Loucy (cell line): ENCODE results near the gene MRPL32.

Source experiments
- H2AFZ ChIP-seq: fragments of 200-600 bp; sonication (generic); 2 replicates; pipeline ENCODE4 v1.6.0; 2016; ENCODE audit warnings: antibody characterized with exemption, mild to moderate bottlenecking, low read length, moderate library complexity
- H3F3A ChIP-seq: fragments of 200-600 bp; 2 replicates; pipeline ENCODE4 v1.6.0; 2016; ENCODE audit warnings: antibody characterized with exemption, low read depth, mild to moderate bottlenecking
- H3K27me3 ChIP-seq: fragments of 200-600 bp; sonication (generic); 2 replicates; pipeline ENCODE4 v1.6.1; 2014; ENCODE audit warnings: low read length, mild to moderate bottlenecking; ENCODE audit not compliant: insufficient read depth, poor library complexity, severe bottlenecking
- H3K36me3 ChIP-seq: fragments of 200-600 bp; sonication (generic); 2 replicates; pipeline ENCODE4 v1.6.1; 2016; ENCODE audit warnings: low read length; ENCODE audit not compliant: insufficient read depth
- H3K4me1 ChIP-seq: fragments of 200-600 bp; sonication (generic); 2 replicates; pipeline ENCODE4 v1.5.1; 2014; ENCODE audit warnings: low read length, mild to moderate bottlenecking; ENCODE audit not compliant: insufficient read depth, poor library complexity, severe bottlenecking
- H3K4me2 ChIP-seq: fragments of 200-600 bp; sonication (generic); 2 replicates; pipeline ENCODE4 v1.6.0; 2014; ENCODE audit warnings: antibody characterized with exemption, low read length, low read depth, mild to moderate bottlenecking; ENCODE audit not compliant: poor library complexity, severe bottlenecking
- H3K4me3 ChIP-seq: fragments of 200-600 bp; sonication (generic); 2 replicates; pipeline ENCODE4 v1.5.1; 2014; ENCODE audit warnings: low read length, mild to moderate bottlenecking, mixed read lengths; ENCODE audit not compliant: poor library complexity, severe bottlenecking
- H3K79me2 ChIP-seq: fragments of 200-600 bp; sonication (generic); 2 replicates; pipeline ENCODE4 v1.6.1; 2014; ENCODE audit warnings: low read length; ENCODE audit not compliant: insufficient read depth
- H3K9ac ChIP-seq: fragments of 200-600 bp; sonication (generic); 2 replicates; pipeline ENCODE4 v1.6.0; 2014; ENCODE audit warnings: mild to moderate bottlenecking, low read depth, low read length, moderate library complexity; ENCODE audit not compliant: poor library complexity, severe bottlenecking
- H3K9me2 ChIP-seq: fragments of 200-600 bp; sonication (generic); replicated peaks from 2 replicates; pipeline ENCODE4 v1.6.1; 2016; ENCODE audit warnings: low read depth, low read length, mixed read lengths
- H3K9me3 ChIP-seq: fragments of 200-600 bp; sonication (generic); 2 replicates; pipeline ENCODE4 v1.6.1; 2014; ENCODE audit warnings: mild to moderate bottlenecking, antibody characterized with exemption, low read length, low read depth; ENCODE audit not compliant: insufficient read depth
- H4K20me1 ChIP-seq: fragments of 200-600 bp; sonication (generic); 2 replicates; pipeline ENCODE4 v1.6.0; 2014; ENCODE audit warnings: antibody characterized with exemption, low read length, mild to moderate bottlenecking; ENCODE audit not compliant: insufficient read depth, poor library complexity, severe bottlenecking
- EZH2phosphoT487 ChIP-seq: fragments of 200-600 bp; IDR thresholded peaks from 2 replicates; pipeline ENCODE4 v1.6.1; 2018; ENCODE audit warnings: antibody characterized with exemption, mild to moderate bottlenecking, moderate library complexity, borderline replicate concordance
- TF ChIP-seq, protein P1 (sequence below): fragments of 200-600 bp; sonication (generic); conservative IDR thresholded peaks from 2 replicates; pipeline ENCODE4 v1.5.1; 2014; ENCODE audit warnings: mild to moderate bottlenecking, antibody characterized with exemption, low read length

Gene MRPL32

GRCh38 chr7:42886129-42886528 lies 46.0 kb upstream of the MRPL32 start:
- Histone ChIP-seq H3K79me2 (no peaks in the 10 kb centered on the region), H3K9me2 (no peaks in the 10 kb centered on the region), H3K36me3 (no peaks in the 10 kb centered on the region), H4K20me1 (no peaks in the 10 kb centered on the region), H3K27me3 (no peaks in the 10 kb centered on the region), H3K4me3 (no peak overlapping the region), H3F3A (no peaks in the 10 kb centered on the region), H3K9me3 (no peaks in the 10 kb centered on the region), H3K9ac (no peak overlapping the region), H3K4me2 (no peak overlapping the region), H2AFZ (no peak overlapping the region), H3K4me1 (peaks cover 3% of the 10 kb centered on the region)
- TF ChIP-seq, protein P1, sequence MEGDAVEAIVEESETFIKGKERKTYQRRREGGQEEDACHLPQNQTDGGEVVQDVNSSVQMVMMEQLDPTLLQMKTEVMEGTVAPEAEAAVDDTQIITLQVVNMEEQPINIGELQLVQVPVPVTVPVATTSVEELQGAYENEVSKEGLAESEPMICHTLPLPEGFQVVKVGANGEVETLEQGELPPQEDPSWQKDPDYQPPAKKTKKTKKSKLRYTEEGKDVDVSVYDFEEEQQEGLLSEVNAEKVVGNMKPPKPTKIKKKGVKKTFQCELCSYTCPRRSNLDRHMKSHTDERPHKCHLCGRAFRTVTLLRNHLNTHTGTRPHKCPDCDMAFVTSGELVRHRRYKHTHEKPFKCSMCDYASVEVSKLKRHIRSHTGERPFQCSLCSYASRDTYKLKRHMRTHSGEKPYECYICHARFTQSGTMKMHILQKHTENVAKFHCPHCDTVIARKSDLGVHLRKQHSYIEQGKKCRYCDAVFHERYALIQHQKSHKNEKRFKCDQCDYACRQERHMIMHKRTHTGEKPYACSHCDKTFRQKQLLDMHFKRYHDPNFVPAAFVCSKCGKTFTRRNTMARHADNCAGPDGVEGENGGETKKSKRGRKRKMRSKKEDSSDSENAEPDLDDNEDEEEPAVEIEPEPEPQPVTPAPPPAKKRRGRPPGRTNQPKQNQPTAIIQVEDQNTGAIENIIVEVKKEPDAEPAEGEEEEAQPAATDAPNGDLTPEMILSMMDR: peak; percentile 60
- TF ChIP-seq EZH2phosphoT487: no peak

DNA sequence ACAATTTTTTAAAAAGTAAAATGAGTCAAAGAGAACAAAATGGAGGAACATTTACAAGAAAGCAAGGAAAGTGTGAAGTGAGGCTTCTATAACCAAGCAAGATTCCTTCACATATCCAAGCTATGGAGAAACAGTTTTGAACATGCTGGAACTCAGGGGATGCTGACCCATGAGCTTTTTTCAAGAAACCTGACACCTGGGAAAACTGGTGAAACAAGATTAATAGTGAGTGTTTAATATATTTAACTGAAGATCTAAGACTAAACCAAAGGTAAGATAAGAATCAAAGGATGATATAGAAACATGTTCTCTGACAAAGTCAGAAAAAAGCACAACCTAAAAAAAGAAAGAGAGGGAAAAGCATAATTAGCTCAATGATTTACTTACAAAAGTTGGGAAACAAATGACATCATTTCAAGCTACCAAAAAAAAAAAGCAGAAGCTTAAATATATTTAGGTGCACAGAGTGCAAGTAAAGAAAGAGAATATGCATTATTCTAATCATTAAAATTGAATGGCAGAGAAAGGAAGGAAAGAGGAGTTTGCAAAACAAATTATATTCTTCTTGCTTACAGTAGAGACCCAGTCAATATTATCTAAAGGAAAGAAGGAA lies 45.2 kb upstream of the MRPL32 start:
- Histone ChIP-seq H2AFZ (no peak overlapping the region), H3K4me3 (no peak overlapping the region), H3F3A (no peaks in the 10 kb centered on the region), H3K79me2 (no peaks in the 10 kb centered on the region), H3K4me1 (peaks cover 3% of the 10 kb centered on the region), H3K4me2 (no peak overlapping the region), H3K9me2 (no peaks in the 10 kb centered on the region), H3K27me3 (no peaks in the 10 kb centered on the region), H4K20me1 (no peaks in the 10 kb centered on the region), H3K36me3 (no peaks in the 10 kb centered on the region), H3K9ac (no peak overlapping the region), H3K9me3 (no peaks in the 10 kb centered on the region)
- TF ChIP-seq, protein P1: no peak
- no peak for TF ChIP-seq EZH2phosphoT487

DNA sequence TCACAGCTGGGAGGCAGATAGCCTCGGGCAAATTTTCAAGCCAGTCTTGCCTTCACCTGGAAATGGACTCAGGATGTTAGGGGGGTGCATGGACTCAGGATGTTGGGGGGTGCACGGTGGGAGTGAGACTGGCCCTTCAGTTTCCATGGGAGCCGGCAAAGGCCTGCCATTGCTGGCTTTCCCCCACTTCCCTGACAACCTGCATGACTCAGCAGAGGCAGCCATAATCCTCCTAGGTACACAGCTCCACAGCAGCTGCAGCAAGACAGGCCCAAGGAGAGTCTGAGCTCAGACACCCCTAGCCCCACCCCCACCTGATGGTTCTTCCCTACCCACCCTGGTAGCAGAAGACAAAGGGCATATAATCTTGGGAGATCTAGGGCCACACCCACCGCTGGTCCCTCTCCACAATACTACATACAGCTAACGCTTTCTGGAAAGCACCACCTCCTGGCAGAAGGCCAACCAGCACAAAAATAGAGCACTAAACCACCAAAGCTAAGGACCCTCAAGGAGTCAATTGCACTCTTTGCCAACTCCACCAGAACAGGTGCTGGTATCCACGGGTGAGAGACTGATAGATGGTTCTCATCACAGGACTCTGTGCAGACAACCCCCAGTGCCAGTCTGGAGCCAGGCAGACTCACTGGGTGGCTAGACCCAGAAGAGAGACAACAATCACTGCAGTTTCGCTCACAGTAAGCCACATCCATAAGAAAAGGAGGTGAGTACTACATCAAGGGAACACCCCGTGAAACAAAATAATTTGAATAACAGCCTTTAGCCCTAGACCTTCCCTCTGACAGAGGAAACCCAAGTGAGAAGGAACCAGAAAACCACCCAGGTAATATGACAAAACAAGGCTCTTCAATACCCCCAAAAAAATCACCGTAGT lies 38.6 kb upstream of the MRPL32 start:
- Histone ChIP-seq H3K9me2 (no peaks in the 10 kb centered on the region), H3K9ac (no peak overlapping the region), H4K20me1 (no peaks in the 10 kb centered on the region), H3K4me2 (no peak overlapping the region), H3F3A (no peaks in the 10 kb centered on the region), H3K27me3 (no peaks in the 10 kb centered on the region), H3K4me3 (no peak overlapping the region), H3K4me1 (no peaks in the 10 kb centered on the region), H3K79me2 (no peaks in the 10 kb centered on the region), H3K9me3 (no peaks in the 10 kb centered on the region), H2AFZ (no peak overlapping the region), H3K36me3 (no peaks in the 10 kb centered on the region)
- TF ChIP-seq, protein P1: no peak
- no peak for TF ChIP-seq EZH2phosphoT487
